Gastroesophageal sphincter (tissue), 4 donors: Measurements from ENCODE around the gene SPG7. TPM values are rescaled to one million over a fixed set of nuclear protein-coding genes. Genes with fewer than 3 reads are reported as not detected.

Source experiments
- ATAC-seq: fragments of 150-250 bp; one replicate; pipeline ENCODE4 v1.9.1; 2016; ENCODE audit warnings: mild to moderate bottlenecking, moderate library complexity
- H3K27ac ChIP-seq, 4 donors: fragments of 200-600 bp; sonication (generic) in 3 of 4; 1 replicate in 3 of 4; 2 replicates in 1 of 4; pipeline ENCODE4 v1.5.1; 2016 to 2019
- H3K27me3 ChIP-seq: fragments of 200-600 bp; sonication (generic); one replicate; pipeline ENCODE4 v1.5.1; 2019
- H3K36me3 ChIP-seq, 2 donors: fragments of 200-600 bp; sonication (generic); one replicate each; pipeline ENCODE4 v1.5.1; 2019; ENCODE audit warnings: control low read depth in 1 of 2
- H3K4me1 ChIP-seq, 3 donors: fragments of 200-600 bp; sonication (generic); 1 replicate in 2 of 3; 2 replicates in 1 of 3; pipeline ENCODE4 v1.5.1; 2016 to 2019; ENCODE audit warnings: control low read depth in 2 of 3
- H3K4me3 ChIP-seq, 2 donors: fragments of 200-600 bp; sonication (generic); one replicate each; pipeline ENCODE4 v1.5.1; 2019; ENCODE audit warnings: mild to moderate bottlenecking in 1 of 2, moderate library complexity in 1 of 2
- H3K9me3 ChIP-seq, 3 donors: fragments of 200-600 bp; sonication (generic); one replicate each; pipeline ENCODE4 v1.5.1; 2017 to 2019; ENCODE audit warnings: control low read depth in 2 of 3
- EP300 ChIP-seq: sonication (generic); formaldehyde crosslinking; IDR thresholded peaks from one replicate; pipeline ENCODE4 v1.6.1; 2017; ENCODE audit warnings: antibody characterized with exemption, mild to moderate bottlenecking
- POLR2A ChIP-seq, 2 donors: fragments of 450-650 bp; IDR thresholded peaks; one replicate each; pipeline ENCODE4 v1.6.1; 2017; ENCODE audit warnings: antibody characterized with exemption in 2 of 2, mild to moderate bottlenecking in 2 of 2, moderate library complexity in 1 of 2
- POLR2AphosphoS5 ChIP-seq: sonication (generic); formaldehyde crosslinking; IDR thresholded peaks from one replicate; pipeline ENCODE4 v1.6.1; 2017; ENCODE audit warnings: antibody characterized with exemption
- WGBS, 2 donors: methylation state at CpG; one replicate each; pipeline ENCODE4 v1.1.5; 2018; ENCODE audit warnings: low coverage in 1 of 2; 5-methylcytosine and 5-hydroxymethylcytosine counted together
- total RNA-seq, 4 donors: library from RNA; depleted of rRNA; stranded (reverse); fragments of >200 nt; gene quantifications; one replicate each; pipeline ENCODE4 v1.1.0, GENCODE V29; 2016
- TF ChIP-seq, protein P1 (sequence below), 4 experiments: fragments of 200-600 bp in 2 of 4; fragments of 450-650 bp in 2 of 4; sonication (generic) in 1 of 4; IDR thresholded peaks; one replicate each; pipeline ENCODE4 v1.5.1; 2017 to 2019; ENCODE audit warnings: antibody characterized with exemption in 4 of 4, mild to moderate bottlenecking in 2 of 4, moderate library complexity in 2 of 4

Gene SPG7
- total RNA-seq, 4 donors from 2014 or later, result 80.9 to 160 (median 98.2) TPM

DNA sequence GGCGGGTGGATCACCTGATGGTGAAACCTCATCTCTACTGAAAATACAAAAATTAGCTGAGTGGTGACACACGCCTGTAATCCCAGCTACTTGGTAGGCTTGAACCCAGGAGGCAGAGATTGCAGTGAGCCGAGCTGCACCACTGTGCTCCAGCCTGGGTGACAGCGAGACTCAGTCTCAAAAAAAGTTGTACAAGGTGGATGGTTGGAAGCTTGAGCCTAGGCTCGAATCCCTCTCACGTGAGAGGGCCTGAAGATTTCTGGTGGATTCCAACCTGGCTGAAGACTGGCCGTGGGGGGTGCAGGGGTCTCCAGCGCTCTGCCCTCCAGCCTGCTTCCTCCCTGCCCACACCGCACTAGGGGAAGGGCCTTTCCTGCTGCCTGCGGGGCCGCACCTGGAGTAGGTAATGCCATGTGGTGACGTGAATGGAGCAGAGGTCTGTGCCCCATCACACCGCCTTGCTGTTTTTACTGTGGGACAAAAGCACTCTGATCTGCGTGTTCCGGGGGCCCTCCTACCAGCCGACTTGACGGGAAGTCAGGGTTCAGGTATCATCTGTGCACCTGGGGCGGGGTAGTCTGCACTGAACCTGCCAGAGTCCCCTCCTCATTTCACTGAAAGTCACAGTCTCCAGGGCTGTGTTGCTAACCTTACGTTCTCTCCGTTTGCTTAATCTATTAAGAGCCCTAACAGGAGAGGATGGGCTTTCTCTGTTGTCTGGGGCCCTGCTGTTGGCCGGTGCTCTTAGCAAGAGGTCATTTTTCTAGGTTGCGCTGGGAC, 56.5 kb downstream of the SPG7 start:
- Histone ChIP-seq H3K4me3 (no peak overlapping the region), H3K27ac (peak overlapping the region in 1 of 4 donors; percentile 25), H3K36me3 (peaks cover 0 to 40% of the 10 kb centered on the region in 2 donors), H3K27me3 (peaks cover 19% of the 10 kb centered on the region), H3K4me1 (peaks cover 0 to 59% (median 27%) of the 10 kb centered on the region in 3 donors), H3K9me3 (no peaks in the 10 kb centered on the region)
- 41 to 56% methylated on average over 5 to 9 of the region's 22 CpGs for WGBS, 2 donors
- TF ChIP-seq, protein P1, sequence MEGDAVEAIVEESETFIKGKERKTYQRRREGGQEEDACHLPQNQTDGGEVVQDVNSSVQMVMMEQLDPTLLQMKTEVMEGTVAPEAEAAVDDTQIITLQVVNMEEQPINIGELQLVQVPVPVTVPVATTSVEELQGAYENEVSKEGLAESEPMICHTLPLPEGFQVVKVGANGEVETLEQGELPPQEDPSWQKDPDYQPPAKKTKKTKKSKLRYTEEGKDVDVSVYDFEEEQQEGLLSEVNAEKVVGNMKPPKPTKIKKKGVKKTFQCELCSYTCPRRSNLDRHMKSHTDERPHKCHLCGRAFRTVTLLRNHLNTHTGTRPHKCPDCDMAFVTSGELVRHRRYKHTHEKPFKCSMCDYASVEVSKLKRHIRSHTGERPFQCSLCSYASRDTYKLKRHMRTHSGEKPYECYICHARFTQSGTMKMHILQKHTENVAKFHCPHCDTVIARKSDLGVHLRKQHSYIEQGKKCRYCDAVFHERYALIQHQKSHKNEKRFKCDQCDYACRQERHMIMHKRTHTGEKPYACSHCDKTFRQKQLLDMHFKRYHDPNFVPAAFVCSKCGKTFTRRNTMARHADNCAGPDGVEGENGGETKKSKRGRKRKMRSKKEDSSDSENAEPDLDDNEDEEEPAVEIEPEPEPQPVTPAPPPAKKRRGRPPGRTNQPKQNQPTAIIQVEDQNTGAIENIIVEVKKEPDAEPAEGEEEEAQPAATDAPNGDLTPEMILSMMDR (IDR thresholded peaks at IDR 0.05), result no peak
- TF ChIP-seq POLR2A (IDR thresholded peaks at IDR 0.05), result no peak
- no peak for TF ChIP-seq POLR2AphosphoS5
- no peak for TF ChIP-seq EP300
- ATAC-seq, result no peak

DNA sequence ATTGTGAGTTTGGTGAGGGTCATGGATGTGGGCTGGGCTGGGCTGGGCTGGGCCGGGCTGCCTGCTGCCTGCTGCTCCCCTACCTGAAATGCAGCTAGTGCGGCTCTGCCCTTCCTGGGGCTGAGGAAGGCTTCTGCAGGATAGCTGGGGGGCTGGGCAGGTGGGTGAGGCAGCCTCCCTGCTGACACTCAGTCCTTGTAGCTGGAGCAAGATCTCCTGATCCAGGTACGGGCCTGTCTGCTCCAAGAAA, 57.0 kb downstream of the SPG7 start:
- ATAC-seq, result no peak
- H3K36me3 ChIP-seq, result peaks cover 0 to 40% of the 10 kb centered on the region in 2 donors
- WGBS, 2 donors, result no CpG with 5 or more reads among the region's 3 CpGs
- peak overlapping the region in 2 of 4 donors; percentile 22 to 25 for H3K27ac ChIP-seq
- peaks cover 0 to 56% (median 26%) of the 10 kb centered on the region in 3 donors for H3K4me1 ChIP-seq
- H3K9me3 ChIP-seq, result no peaks in the 10 kb centered on the region
- peaks cover 24% of the 10 kb centered on the region for H3K27me3 ChIP-seq
- no peak for TF ChIP-seq POLR2A (IDR thresholded peaks at IDR 0.05)
- no peak for TF ChIP-seq POLR2AphosphoS5
- TF ChIP-seq EP300, result no peak
- TF ChIP-seq, protein P1 (IDR thresholded peaks at IDR 0.05), result no peak
- H3K4me3 ChIP-seq, result no peak overlapping the region

DNA sequence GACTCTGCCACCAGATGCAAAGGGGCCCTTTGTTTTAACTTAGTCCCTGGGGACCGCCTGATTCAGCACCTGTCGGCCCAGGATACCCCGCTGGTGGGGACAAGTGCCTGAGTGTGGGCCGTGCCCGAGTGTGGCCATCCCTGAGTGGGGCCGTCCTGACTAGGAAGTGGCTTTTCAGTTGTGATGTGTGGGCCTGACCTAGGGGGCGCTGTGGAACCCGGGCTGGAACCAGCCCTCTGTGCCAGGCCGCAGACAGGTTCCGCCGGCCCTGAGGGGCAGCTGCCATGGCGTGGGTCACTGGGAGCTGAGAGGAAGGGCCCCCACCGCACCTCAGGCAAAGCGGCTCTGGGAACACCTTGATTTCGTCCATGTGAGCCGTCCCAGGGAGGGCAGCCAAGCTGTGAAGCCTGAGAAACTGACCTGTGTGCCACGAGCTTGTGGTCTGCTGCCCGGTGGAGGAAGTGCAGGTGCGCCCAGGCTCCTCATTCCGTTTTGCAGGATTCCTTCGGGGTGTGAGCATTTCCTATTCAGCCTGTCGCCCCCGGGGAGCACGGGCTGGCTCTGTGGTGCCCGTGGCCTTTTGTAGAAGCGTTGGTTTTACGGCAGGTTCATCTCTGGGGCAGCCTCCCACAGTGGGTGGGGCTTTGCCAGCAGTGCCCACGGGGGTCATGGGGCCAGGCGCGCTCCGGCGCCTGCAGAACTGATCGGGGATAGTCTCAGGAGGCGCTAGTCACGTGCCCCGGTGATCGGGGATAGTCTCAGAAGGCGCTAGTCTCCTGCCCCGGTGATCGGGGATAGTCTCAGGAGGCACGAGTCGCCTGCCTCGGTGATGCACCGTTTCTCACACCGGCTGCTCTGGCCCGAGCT, 57.5 kb downstream of the SPG7 start:
- H3K4me3 ChIP-seq, result peak overlapping the region in 1 of 2 donors; percentile 13
- H3K4me1 ChIP-seq, result peaks cover 0 to 56% (median 26%) of the 10 kb centered on the region in 3 donors
- H3K36me3 ChIP-seq, result peaks cover 0 to 40% of the 10 kb centered on the region in 2 donors
- peak; percentile 43 for ATAC-seq
- H3K27ac ChIP-seq, result peak overlapping the region in 3 of 4 donors; percentile 9 to 25 (median 22)
- H3K27me3 ChIP-seq, result peaks cover 29% of the 10 kb centered on the region
- WGBS, 2 donors, result 9 to 10% methylated on average over 8 of the region's 46 CpGs
- H3K9me3 ChIP-seq, result no peaks in the 10 kb centered on the region
- TF ChIP-seq POLR2A (IDR thresholded peaks at IDR 0.05) (no peak), POLR2AphosphoS5 (peak; percentile 33), EP300 (no peak)
- TF ChIP-seq, protein P1 (IDR thresholded peaks at IDR 0.05), result peak in 3 of 4 experiments; percentile 23 to 61 (median 42)

DNA sequence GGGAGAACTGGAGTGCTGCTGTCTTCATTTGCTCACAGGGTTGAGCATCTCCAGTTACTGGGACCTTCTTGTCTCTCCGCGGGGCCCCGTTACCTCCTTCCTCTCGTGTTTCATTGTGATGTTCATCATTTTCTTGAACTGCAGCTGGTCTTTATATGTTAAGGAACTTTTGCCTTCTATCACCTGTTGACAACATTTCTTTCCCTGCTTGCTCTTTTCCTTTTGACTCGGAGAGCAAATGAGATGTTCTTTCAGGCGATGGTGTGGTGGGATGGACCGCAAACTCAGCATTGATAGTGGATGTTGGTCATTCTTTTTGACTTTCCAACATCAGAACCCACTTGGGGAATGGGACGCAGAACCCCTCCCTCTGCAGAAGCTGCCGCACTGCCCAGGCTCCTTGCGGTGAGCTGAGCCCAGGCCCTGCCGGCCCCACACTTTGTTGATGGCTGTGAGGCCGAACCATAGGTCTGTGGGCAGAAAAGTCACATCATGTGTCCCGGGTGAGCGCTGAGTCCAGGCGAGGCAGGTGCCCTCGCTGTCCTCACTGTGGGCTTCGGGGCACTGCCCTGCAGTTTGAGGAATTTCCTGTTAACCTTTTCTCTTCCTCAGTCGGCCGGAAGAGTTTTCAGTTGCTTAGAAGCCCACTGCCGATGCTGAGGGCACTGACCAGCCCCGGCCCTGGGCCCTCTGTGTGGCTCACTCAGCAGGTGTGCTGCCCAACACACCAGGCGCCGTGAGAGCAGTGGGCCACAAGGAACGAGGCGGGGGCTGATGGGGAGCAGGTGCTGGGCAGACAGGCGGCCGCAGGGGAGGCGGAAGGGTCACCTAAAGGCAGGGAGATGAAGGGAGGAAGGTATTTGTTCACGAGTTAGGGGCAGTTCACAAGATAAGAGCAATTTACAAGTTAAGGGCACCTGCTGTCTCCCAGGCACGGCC, 59.7 kb downstream of the SPG7 start:
- Histone ChIP-seq H3K27ac (no peak overlapping the region), H3K4me1 (peaks cover 0 to 36% (median 18%) of the 10 kb centered on the region in 3 donors), H3K27me3 (peaks cover 50% of the 10 kb centered on the region), H3K9me3 (no peaks in the 10 kb centered on the region), H3K36me3 (peaks cover 0 to 21% of the 10 kb centered on the region in 2 donors), H3K4me3 (no peak overlapping the region)
- WGBS, 2 donors, result 75 to 80% methylated on average over 4 to 13 of the region's 30 CpGs
- ATAC-seq, result no peak
- no peak for TF ChIP-seq POLR2AphosphoS5
- no peak for TF ChIP-seq EP300
- TF ChIP-seq, protein P1 (IDR thresholded peaks at IDR 0.05), result no peak
